ENCODE measurements around the gene MGAT4B. TPM values are rescaled to one million over a fixed set of nuclear protein-coding genes. Genes with fewer than 3 reads are reported as not detected.
A peak's percentile ranks its signal among the peaks of the same experiment; 100 is the strongest.

Gene MGAT4B
- total and polyA plus RNA-seq, 4 donors: 42.0 to 156 (median 83.7) TPM

GRCh38 chr5:179820127-179820482 lies 13.4 kb upstream of the MGAT4B start:
- Histone ChIP-seq H3K27ac (ENCODE audit: low read depth in 1 of 2, low read length in 2 of 2) (peak overlapping the region; percentile 94 to 99), H3K9me3 (ENCODE audit: control insufficient read depth in 4 of 4, low read length in 3 of 4) (no peaks in the 10 kb centered on the region), H3K27me3 (ENCODE audit: control insufficient read depth in 4 of 4, insufficient read depth in 4 of 4, low read length in 3 of 4) (no peaks in the 10 kb centered on the region), H3K4me3 (ENCODE audit: low read depth in 1 of 3, low read length in 3 of 3) (peak overlapping the region; percentile 51 to 92 (median 56)), H3K36me3 (ENCODE audit: control insufficient read depth in 4 of 4, insufficient read depth in 3 of 4, low read depth in 1 of 4, low read length in 3 of 4) (peaks cover 10 to 17% (median 14%) of the 10 kb centered on the region in 4 donors), H3K4me1 (ENCODE audit: control insufficient read depth in 4 of 4, insufficient read depth in 4 of 4, low read length in 3 of 4) (peaks cover 30 to 67% (median 46%) of the 10 kb centered on the region in 4 donors), H3K9ac (ENCODE audit: low read depth in 1 of 2, low read length in 2 of 2) (peak overlapping the region; percentile 17 to 90)
- TF ChIP-seq RXRA (IDR thresholded peaks at IDR 0.05) (no peak), TAF1 (conservative IDR thresholded peaks at IDR 0.05) (no peak), HNF4A (conservative IDR thresholded peaks at IDR 0.05) (no peak)
- whole genome bisulfite sequencing: 28% methylated on average over 12 of the region's 12 CpGs
- DNase-seq (ENCODE audit: low spot score): no peak

- peak overlapping the region; percentile 94 to 99 for H3K27ac ChIP-seq (ENCODE audit: low read depth in 1 of 2, low read length in 2 of 2)
- no peak for DNase-seq (ENCODE audit: low spot score)
- TF ChIP-seq EGR1 (IDR thresholded peaks at IDR 0.05; ENCODE audit: low read depth in 2 of 2) (no peak), GABPA (IDR thresholded peaks at IDR 0.05 in 1 of 2, conservative IDR thresholded peaks at IDR 0.05 in 1 of 2) (no peak), YY1 (IDR thresholded peaks at IDR 0.05) (peak; percentile 10), JUND (IDR thresholded peaks at IDR 0.05) (no peak), HNF4G (IDR thresholded peaks at IDR 0.05) (no peak), NR2F2 (IDR thresholded peaks at IDR 0.05) (no peak)
- 18% methylated on average over 26 of the region's 26 CpGs for WGBS
- peaks cover 8 to 11% (median 9%) of the 10 kb centered on the region in 4 donors for H3K36me3 ChIP-seq (ENCODE audit: control insufficient read depth in 4 of 4, insufficient read depth in 3 of 4, low read depth in 1 of 4, low read length in 3 of 4)
- H3K27me3 ChIP-seq (ENCODE audit: control insufficient read depth in 4 of 4, insufficient read depth in 4 of 4, low read length in 3 of 4): no peaks in the 10 kb centered on the region
- peak overlapping the region; percentile 17 to 90 for H3K9ac ChIP-seq (ENCODE audit: low read depth in 1 of 2, low read length in 2 of 2)
- H3K4me3 ChIP-seq (ENCODE audit: low read depth in 1 of 3, low read length in 3 of 3): peak overlapping the region; percentile 51 to 92 (median 56)
- H3K9me3 ChIP-seq (ENCODE audit: control insufficient read depth in 4 of 4, low read length in 3 of 4): no peaks in the 10 kb centered on the region
- H3K4me1 ChIP-seq (ENCODE audit: control insufficient read depth in 4 of 4, insufficient read depth in 4 of 4, low read length in 3 of 4): peaks cover 30 to 61% (median 40%) of the 10 kb centered on the region in 4 donors
Measured at GRCh38 chr5:179819296-179820126, 12.8 kb upstream of the MGAT4B start.

DNA sequence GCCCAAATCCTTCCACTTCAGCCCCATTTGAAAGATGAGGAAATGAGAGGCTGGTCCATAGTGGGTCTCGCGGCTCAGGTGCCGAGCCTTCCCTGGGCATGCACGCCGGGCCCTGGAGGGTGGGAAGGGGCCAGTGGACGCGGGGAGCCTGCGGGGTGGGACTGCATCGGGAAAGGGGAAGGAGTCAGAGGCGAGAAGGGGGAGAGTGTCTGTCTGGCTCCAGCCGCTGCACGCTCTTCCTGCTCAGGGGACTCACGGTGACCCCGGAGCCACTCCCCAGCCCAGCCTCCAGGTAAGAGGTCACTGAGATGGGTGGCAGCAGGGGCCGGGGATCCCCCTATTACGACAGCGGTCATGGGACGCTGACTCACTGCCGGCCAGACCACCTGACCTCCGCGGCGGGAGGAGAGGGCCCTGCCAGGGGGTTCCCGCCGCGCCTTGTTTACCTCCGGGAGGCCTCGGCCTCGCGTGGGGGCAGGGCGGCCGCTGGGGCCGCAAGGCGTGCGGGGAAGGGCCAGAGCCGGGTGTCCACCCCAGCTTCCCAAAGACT lies 12.2 kb upstream of the MGAT4B start:
- no peaks in the 10 kb centered on the region for H3K27me3 ChIP-seq (ENCODE audit: control insufficient read depth in 4 of 4, insufficient read depth in 4 of 4, low read length in 3 of 4)
- H3K9ac ChIP-seq (ENCODE audit: low read depth in 1 of 2, low read length in 2 of 2): peak overlapping the region in 1 of 2 donors; percentile 62
- 1% methylated on average over 35 of the region's 35 CpGs for WGBS
- TF ChIP-seq HNF4A (conservative IDR thresholded peaks at IDR 0.05) (peak; percentile 54 to 72), HNF4G (IDR thresholded peaks at IDR 0.05) (peak; percentile 23), EGR1 (IDR thresholded peaks at IDR 0.05; ENCODE audit: low read depth in 2 of 2) (peak in 1 of 2 donors; percentile 76), NR2F2 (IDR thresholded peaks at IDR 0.05) (peak; percentile 59), RXRA (IDR thresholded peaks at IDR 0.05) (peak; percentile 95 to 97), FOXA1 (IDR thresholded peaks at IDR 0.05) (peak; percentile 90), RAD21 (IDR thresholded peaks at IDR 0.05) (peak; percentile 32 to 40), SP1 (IDR thresholded peaks at IDR 0.05) (peak; percentile 90), TAF1 (conservative IDR thresholded peaks at IDR 0.05) (no peak), JUND (IDR thresholded peaks at IDR 0.05) (peak; percentile 96 to 99), YY1 (IDR thresholded peaks at IDR 0.05) (peak; percentile 53), GABPA (IDR thresholded peaks at IDR 0.05 in 1 of 2, conservative IDR thresholded peaks at IDR 0.05 in 1 of 2) (peak in 1 of 2 donors; percentile 57), MAX (IDR thresholded peaks at IDR 0.05) (no peak), FOXA2 (IDR thresholded peaks at IDR 0.05) (peak; percentile 89)
- TF ChIP-seq, protein P1, sequence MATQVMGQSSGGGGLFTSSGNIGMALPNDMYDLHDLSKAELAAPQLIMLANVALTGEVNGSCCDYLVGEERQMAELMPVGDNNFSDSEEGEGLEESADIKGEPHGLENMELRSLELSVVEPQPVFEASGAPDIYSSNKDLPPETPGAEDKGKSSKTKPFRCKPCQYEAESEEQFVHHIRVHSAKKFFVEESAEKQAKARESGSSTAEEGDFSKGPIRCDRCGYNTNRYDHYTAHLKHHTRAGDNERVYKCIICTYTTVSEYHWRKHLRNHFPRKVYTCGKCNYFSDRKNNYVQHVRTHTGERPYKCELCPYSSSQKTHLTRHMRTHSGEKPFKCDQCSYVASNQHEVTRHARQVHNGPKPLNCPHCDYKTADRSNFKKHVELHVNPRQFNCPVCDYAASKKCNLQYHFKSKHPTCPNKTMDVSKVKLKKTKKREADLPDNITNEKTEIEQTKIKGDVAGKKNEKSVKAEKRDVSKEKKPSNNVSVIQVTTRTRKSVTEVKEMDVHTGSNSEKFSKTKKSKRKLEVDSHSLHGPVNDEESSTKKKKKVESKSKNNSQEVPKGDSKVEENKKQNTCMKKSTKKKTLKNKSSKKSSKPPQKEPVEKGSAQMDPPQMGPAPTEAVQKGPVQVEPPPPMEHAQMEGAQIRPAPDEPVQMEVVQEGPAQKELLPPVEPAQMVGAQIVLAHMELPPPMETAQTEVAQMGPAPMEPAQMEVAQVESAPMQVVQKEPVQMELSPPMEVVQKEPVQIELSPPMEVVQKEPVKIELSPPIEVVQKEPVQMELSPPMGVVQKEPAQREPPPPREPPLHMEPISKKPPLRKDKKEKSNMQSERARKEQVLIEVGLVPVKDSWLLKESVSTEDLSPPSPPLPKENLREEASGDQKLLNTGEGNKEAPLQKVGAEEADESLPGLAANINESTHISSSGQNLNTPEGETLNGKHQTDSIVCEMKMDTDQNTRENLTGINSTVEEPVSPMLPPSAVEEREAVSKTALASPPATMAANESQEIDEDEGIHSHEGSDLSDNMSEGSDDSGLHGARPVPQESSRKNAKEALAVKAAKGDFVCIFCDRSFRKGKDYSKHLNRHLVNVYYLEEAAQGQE (IDR thresholded peaks at IDR 0.05): peak; percentile 75
- TF ChIP-seq, protein P2, sequence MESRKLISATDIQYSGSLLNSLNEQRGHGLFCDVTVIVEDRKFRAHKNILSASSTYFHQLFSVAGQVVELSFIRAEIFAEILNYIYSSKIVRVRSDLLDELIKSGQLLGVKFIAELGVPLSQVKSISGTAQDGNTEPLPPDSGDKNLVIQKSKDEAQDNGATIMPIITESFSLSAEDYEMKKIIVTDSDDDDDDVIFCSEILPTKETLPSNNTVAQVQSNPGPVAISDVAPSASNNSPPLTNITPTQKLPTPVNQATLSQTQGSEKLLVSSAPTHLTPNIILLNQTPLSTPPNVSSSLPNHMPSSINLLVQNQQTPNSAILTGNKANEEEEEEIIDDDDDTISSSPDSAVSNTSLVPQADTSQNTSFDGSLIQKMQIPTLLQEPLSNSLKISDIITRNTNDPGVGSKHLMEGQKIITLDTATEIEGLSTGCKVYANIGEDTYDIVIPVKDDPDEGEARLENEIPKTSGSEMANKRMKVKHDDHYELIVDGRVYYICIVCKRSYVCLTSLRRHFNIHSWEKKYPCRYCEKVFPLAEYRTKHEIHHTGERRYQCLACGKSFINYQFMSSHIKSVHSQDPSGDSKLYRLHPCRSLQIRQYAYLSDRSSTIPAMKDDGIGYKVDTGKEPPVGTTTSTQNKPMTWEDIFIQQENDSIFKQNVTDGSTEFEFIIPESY (IDR thresholded peaks at IDR 0.05): peak; percentile 73
- TF ChIP-seq, protein P3, sequence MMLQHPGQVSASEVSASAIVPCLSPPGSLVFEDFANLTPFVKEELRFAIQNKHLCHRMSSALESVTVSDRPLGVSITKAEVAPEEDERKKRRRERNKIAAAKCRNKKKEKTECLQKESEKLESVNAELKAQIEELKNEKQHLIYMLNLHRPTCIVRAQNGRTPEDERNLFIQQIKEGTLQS (IDR thresholded peaks at IDR 0.05): peak; percentile 95
- TF ChIP-seq, protein P4, sequence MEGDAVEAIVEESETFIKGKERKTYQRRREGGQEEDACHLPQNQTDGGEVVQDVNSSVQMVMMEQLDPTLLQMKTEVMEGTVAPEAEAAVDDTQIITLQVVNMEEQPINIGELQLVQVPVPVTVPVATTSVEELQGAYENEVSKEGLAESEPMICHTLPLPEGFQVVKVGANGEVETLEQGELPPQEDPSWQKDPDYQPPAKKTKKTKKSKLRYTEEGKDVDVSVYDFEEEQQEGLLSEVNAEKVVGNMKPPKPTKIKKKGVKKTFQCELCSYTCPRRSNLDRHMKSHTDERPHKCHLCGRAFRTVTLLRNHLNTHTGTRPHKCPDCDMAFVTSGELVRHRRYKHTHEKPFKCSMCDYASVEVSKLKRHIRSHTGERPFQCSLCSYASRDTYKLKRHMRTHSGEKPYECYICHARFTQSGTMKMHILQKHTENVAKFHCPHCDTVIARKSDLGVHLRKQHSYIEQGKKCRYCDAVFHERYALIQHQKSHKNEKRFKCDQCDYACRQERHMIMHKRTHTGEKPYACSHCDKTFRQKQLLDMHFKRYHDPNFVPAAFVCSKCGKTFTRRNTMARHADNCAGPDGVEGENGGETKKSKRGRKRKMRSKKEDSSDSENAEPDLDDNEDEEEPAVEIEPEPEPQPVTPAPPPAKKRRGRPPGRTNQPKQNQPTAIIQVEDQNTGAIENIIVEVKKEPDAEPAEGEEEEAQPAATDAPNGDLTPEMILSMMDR (IDR thresholded peaks at IDR 0.05; ENCODE audit: low read depth, low read length, missing input control): no peak
- H3K4me1 ChIP-seq (ENCODE audit: control insufficient read depth in 4 of 4, insufficient read depth in 4 of 4, low read length in 3 of 4): peaks cover 28 to 58% (median 36%) of the 10 kb centered on the region in 4 donors
- peak; percentile 83 for DNase-seq (ENCODE audit: low spot score)
- peak overlapping the region in 2 of 3 donors; percentile 25 to 92 for H3K4me3 ChIP-seq (ENCODE audit: low read depth in 1 of 3, low read length in 3 of 3)
- H3K36me3 ChIP-seq (ENCODE audit: control insufficient read depth in 4 of 4, insufficient read depth in 3 of 4, low read depth in 1 of 4, low read length in 3 of 4): peaks cover under 1 to 5% (median 4%) of the 10 kb centered on the region in 4 donors
- H3K27ac ChIP-seq (ENCODE audit: low read depth in 1 of 2, low read length in 2 of 2): peak overlapping the region; percentile 94 to 99
- H3K9me3 ChIP-seq (ENCODE audit: control insufficient read depth in 4 of 4, low read length in 3 of 4): no peaks in the 10 kb centered on the region
